NCI-H748 (cell line): Measurements from ENCODE around the gene RAB8B.
A peak's percentile ranks its signal among the peaks of the same experiment; 100 is the strongest.

Source experiments
- DNase-seq: peaks from one replicate; lab custom pipeline; 2025; ENCODE audit not compliant: unreplicated experiment; lab: John Stamatoyannopoulos, UW

The RAB8B gene

GRCh38 chr15:63181648-63182047 is 7.8 kb upstream of the RAB8B start:
- no peak for DNase-seq

- peak; percentile 10 for DNase-seq
These were observed 4.2 kb upstream of the RAB8B start for GRCh38 chr15:63185206-63185605.

DNA sequence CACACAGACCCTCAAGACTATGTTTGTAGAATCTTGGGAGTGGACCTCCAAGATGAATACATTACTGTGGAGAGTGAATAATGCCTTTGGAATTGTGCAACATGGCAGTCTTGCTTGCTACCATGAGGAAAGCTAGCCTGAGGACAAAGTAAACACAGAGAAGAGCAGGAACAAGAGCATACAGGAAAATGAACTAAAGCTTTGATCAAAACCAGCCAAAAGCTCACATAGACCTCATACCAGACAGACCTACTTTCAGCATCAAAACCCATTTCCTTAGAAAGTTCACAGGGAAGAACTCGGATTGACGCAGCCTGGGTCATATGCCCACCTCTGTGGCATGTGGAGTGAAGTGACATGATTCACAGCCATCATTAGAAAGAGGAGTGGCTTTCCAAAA is 3.3 kb upstream of the RAB8B start:
- no peak for DNase-seq

GRCh38 chr15:63187589-63188226 is 1.7 kb upstream of the RAB8B start:
- DNase-seq, result no peak

GRCh38 chr15:63188247-63188925 is 1.0 kb upstream of the RAB8B start:
- DNase-seq, result no peak

- no peak for DNase-seq
These were observed 749 bp downstream of the RAB8B start for GRCh38 chr15:63189941-63190768.

DNA sequence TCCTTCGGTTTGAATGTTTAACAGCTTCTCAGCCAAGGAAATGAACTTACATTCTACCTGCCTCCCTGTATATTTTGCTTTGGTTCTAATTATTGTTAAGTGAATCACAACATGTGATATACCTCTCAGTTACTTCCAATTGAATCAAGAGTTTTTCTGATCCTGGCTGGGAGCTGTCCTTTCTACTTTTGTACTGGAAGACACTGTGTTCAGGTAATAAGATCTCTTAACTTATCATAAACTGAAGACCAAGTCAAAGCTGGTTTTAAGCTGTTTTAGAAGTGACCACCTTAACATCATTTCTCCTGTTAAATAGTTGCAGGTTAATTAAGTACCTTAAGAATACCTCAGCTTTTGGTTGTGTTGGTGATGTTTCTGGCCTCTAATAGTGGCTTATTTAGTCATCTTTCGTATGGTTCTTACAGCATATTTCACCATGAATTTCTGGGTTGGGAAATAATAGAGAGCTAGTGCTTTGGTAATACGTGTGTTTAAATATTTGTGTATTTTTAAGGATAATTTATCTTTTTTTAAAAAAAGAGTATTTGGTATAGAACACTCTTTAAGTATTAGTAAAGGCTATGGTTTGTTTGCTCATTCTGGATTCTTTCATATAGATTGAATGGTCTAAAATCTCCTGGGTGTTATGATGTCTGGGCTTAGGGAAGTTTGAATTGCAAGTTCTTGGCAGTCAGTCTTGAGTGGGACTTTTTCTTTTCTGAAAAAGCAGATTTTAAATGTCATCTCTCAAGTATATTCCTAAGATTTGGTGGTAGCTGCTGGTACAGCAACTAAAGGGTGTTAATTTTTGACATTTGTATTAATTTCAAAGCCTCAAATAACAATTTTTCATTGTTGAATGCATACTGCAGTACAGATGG is 1.6 kb downstream of the RAB8B start:
- DNase-seq, result no peak

DNA sequence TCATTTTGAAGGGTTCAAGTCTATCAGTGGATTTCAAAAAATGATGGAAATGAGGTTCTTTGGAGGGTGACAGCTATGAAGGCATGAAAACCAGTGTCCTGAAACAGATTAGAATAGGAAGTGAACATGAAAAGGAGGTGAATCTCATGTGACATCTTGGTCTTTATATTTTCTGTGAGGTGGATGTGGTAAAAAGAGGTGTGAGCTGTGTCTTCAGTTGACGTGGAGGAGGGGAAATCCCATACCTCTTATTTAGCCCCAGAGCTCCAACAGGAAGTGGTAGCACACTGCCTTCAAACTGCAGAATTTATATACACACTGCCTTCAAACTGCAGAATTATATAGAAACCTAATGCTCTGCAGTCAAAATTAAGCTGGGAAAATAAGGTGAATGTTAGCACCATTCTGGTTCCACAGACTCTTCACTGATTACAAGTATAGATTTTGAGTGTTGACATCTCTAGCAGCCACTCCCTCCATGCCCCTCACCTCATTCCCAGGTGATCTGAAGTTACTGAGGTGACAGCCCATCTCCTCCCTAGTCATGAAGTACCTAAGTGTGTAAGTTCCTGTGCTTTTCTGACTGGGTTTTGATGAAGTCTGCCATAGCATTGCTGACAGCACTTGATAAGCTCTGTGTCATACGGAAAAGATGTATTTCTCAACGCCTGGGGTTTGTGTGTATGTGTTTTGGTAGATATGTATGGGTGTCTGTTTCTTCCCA is 2.7 kb downstream of the RAB8B start:
- no peak for DNase-seq

GRCh38 chr15:63192619-63193206 is 3.3 kb downstream of the RAB8B start:
- no peak for DNase-seq

DNA sequence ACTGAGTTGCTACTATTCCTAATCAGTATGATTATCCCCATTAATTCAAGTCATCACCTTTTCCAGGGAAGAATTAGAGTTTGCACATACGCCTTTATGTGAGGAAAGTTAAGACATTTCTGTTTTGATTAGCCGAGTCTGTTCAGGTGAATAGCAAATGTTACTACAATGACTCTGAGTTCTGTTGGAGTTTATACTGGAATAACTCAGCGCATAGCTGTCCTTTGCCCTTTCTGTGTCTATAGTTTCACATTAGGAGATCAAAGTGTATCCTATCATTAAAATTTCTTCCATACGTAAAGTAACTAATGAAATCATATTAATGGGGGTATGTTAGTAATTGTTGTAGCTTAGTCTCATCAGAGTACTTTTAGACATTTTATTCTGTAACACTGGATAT is 4.9 kb downstream of the RAB8B start:
- DNase-seq, result no peak

DNA sequence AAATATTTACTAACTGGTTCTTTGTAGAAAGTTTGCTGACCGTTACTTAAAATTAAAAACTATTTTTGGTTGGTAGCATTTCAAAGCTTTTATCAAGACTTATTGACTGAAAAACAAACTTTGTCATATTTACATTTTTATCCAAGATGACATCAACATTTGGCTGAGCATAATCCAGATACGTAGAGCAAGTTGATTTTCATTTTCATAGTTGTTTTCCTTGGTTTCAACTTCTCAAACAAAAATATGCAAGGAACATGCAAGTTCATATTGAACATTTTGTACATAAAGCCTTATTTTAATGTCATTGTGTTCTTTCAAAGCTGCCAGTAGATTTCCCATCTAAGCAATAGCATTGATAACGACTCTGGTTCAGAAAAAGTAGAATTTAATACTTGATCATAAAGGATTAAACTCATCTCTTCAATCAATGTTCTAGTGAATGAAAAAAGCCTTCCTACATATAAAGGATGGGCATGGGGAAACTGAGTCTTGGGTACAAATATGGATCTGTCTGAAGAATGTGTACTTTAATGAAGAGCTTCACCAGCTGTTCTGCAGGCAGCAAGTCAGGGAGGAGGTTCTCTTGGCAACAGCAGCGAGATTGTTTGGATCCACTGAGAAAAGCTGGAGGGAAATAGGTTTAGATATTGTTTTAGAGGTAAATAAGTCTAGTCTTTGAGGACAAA is 5.6 kb downstream of the RAB8B start:
- DNase-seq, result no peak

DNA sequence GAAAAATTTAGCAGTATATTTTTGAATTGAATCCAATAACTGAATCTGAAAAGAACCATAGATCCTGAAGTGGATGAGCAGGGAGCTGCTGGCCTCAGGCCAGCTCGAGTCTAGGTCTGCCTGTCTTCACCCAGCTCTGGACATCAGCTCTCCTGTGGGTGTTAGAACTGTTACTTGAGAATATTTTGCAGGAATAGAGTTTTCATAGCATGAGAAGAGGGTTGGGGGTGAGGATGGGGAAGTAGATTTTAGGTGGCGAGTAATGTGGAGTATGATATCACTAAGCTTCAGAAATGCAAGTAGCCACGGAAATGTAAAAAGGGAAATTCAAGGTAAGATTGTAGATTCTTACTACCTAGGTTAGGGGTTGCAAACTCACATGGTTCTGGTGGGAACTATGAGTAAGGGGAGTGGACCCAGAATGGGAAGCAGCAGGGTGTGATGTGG is 6.2 kb downstream of the RAB8B start:
- no peak for DNase-seq

- DNase-seq, result no peak
These were observed 7.4 kb downstream of the RAB8B start for GRCh38 chr15:63196842-63197241.

DNA sequence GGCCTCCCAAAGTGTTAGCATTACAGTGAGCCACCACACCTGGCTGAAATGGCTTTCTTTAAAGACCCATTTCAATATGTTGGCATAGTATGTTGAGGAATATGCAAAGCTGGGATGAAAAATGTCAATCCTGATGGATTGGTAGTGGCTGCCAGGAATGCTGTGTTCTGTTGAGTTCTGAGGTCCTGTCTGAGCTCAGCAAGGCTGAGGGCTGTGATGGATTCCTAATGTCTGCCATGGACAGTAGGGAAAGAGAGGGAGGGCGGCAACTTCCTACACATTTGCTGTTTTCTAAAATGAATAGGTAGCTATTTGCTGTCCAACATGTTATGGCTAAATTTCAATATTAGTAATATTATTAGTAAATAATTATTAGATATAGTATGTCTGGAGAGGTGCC is 8.2 kb downstream of the RAB8B start:
- no peak for DNase-seq

DNA sequence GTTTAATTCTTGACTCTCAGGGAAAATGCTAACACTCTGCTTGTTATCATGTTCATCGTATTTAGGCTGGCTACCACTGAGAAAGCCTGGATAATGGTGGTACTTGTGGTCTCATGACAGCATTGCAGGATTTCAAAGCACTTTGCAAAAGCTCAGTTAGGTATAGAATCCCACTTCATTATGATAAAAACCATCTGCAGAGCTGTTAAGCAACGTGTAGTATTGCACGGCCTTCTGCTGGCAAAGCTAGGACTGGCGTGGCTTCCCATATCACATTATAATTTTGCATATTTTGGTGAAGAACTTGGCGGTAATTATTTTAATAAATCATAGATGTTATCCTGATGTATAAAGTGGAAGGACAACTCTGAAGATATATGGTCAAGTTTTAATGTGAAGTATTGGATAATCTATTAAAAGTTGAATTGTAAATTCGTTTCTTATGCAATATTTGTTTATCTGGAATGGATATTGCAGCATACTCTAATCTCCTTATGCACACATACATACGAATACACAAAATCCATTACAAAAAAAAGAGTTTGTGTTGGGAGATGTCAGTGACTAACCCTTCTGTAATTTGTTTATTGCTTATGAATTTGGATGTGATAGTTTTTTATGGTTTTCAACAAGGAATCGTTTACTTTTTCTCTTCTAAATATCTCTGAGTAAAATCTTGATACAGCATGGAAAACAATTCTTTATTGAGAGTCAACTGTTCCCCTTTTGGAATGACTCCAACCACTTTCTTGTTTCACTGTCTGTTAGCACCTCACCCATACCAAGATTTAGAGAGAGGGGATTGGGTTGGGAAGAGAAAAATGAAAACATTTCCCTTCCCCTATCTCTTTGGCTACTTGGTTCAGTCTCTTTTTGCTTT is 9.2 kb downstream of the RAB8B start:
- no peak for DNase-seq

DNA sequence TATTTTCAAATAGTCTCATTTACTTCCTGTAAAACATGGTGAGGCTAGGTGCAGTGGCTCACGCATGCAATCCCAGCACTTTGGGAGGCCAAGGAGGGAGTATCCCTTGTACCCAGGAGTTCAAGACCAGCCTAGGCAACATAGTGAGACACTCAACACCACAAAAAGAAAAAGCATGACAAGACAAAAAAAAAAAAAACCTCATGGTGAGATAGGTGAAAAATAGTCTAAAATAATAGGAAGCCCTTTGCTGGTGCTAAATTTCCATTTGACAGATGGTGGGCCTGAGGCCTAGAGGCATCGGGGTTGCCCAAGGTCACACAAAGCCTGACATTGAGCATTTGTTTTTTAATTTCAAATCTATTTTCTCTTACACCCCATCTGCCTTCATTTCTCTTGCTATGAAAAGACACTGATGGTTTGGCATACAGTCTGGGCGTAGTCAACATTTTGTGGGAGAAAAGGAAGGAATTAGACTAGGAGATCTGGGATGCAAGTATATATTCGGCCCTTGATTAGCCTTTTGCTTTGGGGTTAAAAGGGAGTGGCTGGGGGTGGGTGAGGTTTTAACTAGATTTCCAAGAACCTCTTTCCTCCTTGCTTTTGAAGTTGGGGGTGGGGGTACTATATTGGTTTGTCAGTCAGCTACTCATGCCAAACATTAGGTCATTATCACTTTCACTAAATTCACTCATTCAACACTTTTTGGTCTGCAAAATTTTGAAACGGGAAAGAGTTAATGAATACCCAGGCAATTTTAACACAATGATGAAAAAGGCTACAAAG is 11.3 kb downstream of the RAB8B start:
- no peak for DNase-seq

DNA sequence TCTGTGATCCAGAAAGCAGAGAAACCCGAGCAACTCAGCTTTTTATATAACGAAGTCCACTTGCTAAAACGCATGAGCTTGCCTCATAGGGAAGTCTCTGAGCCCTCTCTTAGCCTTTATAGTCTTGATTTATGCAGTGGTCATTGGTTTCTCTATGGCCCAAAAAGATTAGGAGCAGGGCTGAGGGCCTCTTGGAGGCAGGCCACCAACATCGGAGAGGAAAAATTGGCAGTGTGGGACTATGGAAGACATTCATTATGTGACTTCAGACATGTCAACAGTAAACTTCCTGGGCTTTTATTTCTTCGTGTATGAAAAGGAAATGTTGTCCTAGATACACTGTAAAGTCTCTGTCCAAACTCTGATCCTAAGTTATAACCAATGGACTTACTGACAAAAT is 13.5 kb downstream of the RAB8B start:
- no peak for DNase-seq
